Pulmonary artery endothelial cell (primary cell): ENCODE measurements around the gene CBL. TPM values are rescaled to one million over a fixed set of nuclear protein-coding genes. Genes with fewer than 3 reads are reported as not detected.

Experiments
- DNase-seq: peaks from one replicate; pipeline ENCODE4 v3.0.0-alpha.2; 2011; ENCODE audit warnings: low read depth, low spot score
- total RNA-seq: library from RNA; depleted of rRNA; stranded (reverse); fragments of >200 nt; gene quantifications from 2 replicates; pipeline ENCODE4 v1.2.3, GENCODE V29; 2014

CBL gene
- total RNA-seq, 1 donor from 2014 or later: 11.9 TPM

DNA sequence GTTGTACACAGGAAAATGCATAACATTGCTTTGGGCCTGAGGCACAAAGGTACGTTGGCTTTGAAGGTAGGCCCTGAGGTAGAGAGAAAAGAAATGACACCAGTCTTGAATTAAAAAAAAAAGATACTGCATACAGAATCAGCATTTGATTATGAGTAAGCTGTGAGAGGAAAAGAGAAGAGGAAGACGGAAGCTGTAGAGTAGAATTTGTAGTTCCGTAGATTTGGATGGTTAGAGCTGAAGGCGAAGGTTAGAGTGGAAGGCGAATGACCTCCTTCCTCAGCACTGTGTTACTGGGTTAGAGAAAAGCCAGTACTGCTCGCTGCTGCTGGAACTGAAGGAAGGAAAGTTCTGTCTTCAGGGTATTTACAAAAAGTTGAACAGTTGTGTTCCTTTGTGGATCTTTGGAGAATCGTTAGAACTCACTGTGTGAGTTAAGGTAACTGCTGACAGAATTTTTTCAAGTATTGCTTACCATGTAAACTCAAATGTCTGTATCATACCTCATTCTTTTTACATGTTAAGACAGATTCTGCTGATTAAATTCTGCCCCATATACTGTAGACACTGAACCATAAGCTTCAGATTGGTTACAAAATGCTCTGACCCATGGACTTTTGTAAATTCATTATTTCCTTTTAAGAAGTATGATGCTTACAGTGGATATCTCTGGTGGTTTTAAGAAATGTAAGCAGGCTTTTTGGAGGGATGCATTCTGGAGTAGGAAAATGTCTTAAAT is 60.5 kb downstream of the CBL start:
- DNase-seq: no peak

DNA sequence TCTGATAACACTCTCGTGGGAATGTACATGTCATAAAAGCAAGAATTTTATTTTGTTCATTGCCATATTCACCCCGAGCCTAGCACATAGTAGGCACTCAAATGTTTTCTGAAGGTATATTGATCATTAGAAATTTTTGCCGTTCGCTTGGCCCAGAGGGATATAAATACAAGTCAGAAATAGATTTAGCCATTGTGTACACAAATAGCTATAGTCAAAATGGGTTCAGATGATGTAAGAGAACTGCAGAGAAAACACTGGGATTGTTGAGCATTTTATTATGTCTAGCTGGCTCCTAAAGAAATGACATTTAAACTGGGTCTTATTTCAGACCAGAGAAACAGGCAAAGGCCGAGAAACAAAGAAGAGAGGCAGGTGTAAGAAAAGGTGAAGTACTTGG is 61.5 kb downstream of the CBL start:
- DNase-seq: no peak

DNA sequence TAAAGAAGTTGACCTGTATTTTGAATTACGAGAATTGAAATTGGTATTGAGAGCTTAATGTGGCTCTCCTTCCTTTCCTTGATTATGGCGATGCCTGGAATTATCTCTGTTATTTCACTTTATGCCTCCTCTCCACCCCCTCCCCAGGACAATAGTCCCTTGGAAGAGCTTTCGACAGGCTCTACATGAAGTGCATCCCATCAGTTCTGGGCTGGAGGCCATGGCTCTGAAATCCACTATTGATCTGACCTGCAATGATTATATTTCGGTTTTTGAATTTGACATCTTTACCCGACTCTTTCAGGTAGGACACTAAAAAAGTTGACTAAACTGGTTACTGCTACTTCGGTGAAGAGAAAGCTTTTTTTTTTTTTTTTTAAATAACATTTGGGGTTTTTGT is 67.6 kb downstream of the CBL start:
- no peak for DNase-seq

DNA sequence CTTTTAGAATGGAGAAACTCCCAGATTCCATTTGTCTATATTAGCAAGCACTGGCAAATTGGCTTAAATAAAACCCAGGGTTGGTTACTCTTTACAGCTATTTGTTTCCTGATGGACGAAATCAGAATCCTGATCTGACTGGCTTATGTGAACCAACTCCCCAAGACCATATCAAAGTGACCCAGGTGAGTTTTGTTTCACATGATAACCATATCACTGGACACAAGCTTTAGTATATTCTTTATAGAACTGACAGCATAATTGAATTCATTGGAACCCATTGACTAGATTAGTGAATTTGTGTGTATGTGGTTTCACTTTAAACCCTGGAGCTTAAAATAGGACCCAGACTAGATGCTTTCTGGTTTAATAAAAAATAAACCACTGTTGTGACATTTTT is 71.5 kb downstream of the CBL start:
- no peak for DNase-seq

DNA sequence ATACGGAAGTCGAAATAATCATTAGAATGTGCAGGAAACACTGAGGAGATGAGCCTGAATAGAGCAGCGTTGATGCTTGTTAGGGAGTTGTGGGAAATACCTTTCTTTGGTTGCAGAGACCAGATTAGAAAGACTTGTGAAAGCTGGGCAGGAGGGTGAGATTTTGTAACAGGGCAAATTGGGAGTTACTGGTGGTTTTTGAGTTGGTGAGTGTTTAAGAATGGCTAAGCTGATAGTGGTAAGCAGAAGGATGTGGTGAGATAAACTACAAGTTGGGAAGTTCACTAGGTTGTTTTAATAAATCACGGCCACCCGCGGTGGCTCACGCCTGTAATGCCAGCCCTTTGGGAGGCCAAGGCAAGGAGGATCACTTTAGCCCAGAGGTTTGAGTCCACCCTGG is 76.4 kb downstream of the CBL start:
- DNase-seq: no peak

DNA sequence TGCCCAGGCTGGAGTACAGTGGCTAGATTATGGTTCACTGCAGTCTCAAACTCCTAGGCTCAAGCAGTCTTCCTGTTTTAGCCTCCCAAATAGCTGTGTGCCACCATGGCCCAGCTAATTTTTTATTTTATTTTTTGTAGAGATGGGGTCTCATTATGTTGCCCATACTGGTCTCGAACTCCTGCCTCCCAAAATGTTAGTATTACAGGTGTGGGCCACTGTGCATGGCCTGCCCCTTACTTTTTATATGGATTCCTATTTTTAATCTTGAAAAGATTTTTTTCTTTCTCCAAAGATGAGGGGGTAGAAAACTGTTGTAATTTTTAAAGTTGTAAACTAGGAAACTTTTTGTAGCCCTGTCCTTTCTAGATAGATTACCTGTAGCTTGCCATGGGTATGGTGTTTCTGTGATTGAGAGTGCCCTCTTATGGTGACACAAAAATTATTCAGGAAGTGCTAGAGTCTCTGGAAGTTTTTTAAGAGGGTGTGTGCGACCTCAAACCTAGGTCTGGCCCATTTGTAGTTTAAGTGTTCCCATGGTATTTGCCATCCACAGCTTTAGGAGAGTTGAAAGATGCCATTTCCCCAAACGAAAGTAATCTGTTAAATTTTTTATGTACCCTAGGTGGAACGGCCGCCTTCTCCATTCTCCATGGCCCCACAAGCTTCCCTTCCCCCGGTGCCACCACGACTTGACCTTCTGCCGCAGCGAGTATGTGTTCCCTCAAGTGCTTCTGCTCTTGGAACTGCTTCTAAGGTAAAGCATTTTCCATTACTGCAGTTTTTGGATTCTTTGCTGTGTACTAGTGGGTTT is 78.4 kb downstream of the CBL start:
- no peak for DNase-seq

DNA sequence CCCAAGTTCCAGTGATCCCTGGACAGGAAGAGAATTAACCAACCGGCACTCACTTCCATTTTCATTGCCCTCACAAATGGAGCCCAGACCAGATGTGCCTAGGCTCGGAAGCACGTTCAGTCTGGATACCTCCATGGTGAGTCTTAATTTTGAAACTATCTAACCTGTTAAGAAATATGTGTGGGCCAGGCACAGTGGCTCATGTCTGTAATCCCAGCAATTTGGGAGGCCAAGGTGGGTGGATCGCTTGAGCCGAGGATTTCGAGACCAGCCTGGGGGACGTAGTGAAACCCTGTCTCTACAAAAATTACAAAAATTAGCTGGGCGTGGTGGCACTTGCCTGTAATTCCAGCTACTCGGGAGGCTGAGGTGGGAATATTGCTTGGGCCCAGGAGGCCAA is 79.3 kb downstream of the CBL start:
- DNase-seq: no peak

DNA sequence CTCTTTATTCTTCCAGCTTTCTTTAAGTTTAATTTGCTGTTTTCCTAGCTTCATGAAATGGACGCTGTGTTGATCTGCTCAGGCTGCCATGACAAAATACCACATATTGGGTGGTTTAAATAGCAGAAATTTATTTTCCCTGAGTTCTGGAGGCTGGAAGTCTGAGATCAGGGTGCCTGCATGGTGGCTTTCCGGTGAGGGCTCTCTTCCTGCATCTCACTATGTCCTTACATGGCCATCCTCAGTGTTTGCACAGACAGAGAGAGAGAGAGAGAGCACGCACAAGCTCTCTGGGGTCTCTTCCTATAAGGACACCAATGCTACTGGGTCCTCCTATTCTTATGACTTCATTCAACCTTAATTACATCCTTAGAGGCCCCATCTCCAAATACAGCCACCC is 82.1 kb downstream of the CBL start:
- DNase-seq: no peak

DNA sequence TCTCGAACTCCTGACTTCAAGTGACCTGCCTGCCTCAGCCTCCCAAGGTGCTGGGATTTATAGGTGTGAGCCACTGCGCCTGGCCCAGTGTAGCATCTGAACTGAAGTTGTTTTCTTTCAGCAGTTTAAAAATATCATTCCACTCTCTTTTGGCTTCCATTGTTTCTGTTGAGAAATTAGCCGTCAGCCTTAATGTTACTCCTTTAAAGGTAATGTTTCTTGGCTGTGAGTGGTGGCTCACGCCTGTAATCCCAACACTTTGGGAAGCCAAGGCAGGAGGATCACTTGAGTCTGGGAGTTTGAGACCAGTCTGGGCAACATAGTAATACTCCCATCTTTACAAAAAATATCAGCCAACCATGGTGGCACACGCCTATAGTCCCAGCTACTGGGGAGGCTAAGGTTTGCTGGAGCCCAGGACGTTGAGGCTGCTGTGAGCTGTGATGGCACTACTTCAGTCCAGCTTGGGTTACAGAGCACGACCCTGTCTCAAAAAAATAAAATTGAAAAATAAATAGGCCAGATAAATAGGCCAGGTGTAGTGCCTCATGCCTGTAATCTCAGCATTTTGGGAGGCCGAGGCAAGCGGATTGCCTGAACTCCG is 84.9 kb downstream of the CBL start:
- no peak for DNase-seq

DNA sequence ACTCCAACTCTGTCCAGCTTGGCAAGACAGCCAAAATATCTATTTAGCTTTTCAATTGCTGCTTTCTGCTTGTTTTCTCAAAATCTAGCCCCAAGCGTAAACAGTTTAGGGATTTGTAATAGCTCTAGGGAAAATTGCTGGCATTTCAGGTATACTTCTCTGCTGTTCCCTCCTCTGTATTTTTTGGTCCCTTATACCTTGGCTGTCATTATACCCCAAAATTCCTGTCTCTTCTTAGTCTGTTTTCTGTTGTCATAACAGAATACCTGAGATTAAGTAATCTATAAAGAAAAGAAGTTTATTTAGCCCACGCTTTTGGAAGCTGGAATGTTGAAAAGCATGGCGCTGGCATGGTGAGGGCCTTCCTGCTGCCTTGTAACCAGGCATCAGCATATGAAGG is 87.3 kb downstream of the CBL start:
- DNase-seq: no peak

DNA sequence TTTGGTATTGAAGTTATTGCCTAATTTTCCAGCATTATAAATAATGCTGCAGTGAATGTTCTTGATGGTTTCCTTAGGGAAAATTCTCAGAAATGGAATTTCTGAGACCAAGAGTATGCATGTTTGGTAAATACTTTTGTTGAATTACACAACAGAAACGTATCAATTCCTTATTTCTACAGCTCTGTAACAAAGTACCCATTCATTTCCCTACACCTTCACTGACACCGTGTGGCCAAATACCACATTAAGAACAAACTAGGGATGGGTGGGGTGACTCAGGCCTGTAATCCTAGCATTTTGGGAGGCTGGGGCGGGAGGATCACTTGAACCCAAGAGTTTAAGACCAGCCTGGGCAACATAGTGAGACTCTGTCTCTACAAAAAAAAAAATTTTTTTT is 89.0 kb downstream of the CBL start:
- DNase-seq: no peak

DNA sequence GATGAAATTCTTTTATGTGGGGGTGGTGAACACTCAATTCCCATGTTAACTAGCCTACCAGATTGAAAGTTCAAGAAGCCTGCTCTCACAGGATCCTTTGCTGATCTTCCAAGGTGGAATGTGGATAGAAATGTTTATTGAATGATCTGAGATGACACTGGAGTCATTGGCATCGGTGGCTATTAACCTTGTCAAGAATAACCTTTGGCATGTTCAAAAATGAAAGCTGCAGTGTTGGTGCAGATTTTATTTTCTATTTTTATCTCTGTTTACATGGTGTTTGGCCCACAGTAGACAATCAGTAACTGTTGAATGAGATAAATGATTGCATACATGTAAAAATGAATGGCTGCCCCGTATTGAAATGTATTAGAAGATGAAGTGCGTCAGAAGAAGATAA is 91.8 kb downstream of the CBL start:
- no peak for DNase-seq

DNA sequence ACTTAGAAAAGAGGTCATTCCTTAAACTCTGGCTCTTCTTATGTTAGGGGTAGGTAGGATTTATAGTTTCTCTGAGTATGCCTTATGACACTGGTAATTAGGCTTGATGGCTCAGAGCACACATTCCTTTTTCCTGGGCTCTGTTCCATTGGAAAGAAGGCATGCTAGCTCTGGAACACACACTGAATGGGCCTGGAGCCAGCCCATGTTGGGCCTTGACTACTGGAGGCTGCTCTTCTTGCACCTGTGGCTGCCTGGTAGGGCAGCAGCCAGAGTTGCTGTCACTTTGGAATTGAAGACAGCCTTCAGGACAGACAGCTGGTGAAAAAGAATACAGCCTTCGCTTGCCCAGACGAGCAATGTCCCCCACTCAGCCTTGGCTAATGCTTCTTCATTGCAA is 92.6 kb downstream of the CBL start:
- DNase-seq: no peak

DNA sequence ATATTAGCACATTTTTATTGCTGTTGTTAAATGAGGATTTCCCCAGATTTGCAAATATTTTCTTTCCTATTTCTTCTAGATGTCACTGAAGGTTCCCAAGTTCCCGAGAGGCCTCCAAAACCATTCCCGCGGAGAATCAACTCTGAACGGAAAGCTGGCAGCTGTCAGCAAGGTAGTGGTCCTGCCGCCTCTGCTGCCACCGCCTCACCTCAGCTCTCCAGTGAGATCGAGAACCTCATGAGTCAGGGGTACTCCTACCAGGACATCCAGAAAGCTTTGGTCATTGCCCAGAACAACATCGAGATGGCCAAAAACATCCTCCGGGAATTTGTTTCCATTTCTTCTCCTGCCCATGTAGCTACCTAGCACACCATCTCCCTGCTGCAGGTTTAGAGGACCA is 93.3 kb downstream of the CBL start:
- no peak for DNase-seq

DNA sequence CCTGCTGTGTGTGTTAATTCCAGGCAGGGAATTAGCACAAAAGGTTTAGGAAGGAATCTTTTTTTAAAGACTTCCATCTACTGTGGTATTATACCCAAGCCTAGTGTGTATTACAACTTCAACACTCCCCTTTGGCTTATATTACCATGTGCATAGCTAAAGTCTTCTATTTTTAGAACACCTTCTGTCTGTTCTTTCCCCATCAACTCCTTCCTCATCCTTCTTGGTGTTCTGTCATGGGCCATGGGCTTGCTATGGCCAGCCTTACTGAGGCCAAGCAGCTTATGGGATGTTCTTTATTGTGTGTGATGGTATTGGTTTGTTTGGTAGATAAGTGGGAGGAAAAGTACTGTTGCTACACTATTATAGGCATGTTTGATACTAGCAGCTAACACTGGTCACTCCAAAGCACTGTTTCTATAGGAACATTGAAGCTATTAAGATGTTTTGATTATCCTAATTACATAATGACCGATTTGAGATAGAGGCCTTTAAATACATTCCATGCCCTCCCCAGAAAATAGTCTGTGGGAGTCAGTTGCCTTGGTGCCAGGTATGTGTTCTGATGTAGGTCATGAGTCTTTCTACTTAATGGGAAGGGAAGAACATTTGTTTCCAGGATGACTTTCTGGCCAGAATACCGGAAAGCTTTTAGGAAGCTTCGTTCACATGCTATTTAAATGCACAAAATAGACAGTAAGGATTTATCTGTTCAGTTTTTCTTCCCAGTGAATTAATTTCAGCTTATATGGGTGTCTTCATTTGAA is 94.2 kb downstream of the CBL start:
- no peak for DNase-seq

DNA sequence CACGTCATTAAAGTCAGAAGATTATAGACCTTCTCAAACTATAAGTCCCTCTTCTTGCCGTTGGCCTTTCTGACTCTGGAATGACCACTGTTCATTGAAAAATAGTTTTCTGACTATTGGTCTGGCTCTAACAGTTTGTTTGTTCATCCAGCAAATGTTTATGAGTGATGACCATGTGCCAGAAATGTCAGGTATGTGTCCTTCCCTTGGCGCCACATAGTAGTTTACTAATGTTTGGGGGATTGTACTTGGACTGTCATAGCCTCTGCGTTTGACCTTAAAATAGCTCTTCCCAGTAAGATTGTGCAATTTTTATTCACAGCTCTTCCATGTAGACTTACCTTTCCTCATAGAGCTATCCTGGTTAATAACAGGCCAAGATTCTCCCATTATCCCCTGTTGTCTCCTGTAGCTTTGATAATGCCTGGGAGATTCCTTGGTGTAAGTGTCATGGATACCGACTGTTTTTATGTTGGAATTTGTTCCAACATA is 97.1 kb downstream of the CBL start:
- DNase-seq: no peak

DNA sequence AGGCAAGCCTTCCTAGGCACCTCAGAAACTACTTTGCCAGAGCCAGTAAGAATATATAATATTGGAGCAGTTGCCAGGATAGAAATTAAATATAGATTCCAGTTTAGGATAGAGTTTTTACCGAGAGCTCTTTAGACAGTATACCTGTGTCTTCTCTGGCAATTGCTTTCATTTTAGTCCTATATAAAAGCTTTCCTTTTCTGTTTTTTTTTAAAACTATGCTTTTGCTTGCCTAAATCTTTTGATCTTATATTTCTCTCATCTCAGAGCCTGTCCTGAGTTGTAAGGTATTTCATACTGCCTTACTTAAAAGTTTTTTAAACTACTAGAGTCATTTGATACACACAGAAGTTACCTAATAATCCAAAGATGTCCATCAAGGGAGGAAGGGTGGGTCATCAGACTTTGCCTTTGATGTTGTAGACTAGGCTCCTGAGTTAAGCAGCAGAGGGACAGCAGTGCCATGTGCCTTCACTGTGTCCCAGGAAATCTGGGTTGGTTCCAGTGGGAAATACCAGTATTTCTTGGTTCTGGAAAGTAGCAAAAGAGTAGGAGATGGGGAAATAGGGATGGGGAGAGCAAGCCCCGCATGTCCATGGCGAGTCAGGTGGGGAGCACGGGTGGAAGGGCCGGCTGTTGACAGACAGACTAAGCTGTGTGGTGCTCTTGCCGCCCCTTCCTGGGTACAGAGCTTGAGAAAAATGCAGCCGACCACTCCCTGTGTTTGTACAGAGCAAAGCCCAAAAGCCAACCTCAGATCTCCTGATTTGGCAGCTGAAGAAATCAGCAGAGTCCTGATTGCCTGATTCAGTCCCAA is 99.6 kb downstream of the CBL start:
- no peak for DNase-seq

DNA sequence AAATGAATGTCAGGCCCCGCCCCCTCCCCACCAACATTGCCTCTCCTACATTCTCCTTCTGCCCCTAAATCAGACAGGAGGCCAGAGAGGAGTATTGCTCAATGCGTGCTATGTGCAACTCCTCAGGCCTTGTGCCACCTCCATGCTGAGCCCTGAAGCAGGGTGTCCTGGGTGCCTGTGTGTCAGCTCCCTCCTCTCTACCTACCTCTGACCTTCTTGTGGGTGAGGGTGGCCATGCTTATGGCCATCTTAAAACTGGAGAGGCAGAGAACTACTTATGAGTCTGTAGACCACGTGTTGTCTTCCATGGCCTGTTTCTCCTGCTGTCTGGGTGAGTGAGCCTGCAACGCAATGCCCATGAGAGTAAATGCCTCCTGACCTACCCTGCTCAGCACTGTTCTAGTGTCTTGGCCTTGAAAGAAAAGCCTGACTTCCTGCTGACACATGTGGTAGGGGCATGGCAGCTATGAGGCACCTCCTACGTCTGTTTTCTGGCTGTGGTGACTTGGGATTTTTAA is 100.3 kb downstream of the CBL start:
- DNase-seq: no peak

DNA sequence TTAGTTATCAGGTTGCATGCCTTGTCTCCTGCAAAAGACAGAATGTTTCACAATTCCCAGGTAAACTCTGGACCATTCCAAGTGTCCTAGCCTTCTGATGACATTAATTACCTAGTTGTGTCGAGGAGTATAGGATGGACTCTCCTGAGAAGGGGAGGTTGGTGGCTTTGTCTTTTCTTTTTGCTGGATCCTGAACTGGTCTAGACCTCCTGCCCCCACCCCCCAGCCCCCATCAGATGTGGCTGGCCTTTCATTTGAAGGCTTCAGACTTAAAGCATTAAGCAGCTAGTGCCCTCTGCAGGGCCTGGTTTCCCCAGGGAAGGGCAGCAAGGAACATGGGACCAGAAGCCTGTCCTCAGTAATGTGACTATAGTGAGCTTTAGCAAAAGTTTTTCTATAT is 101.1 kb downstream of the CBL start:
- DNase-seq: no peak

DNA sequence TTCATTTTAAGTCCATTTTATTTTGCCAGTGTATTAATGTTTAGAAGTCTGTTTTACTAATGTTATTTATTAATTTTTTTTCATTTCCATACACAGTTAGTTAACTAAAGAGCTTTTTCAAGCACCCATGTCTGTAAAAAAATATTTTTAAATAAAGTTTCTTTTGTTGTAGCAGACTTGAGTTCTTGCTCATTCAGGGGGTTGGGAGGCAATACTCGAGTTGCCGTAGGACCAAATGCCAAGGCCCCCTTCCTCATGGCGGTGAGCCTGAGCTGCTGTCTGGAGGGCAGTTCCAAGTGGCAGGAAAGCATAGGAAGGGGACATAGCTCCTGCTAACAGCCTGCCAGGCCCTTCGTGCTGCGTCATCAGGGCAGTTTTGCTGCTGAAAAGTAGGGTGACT is 101.8 kb downstream of the CBL start:
- no peak for DNase-seq

DNA sequence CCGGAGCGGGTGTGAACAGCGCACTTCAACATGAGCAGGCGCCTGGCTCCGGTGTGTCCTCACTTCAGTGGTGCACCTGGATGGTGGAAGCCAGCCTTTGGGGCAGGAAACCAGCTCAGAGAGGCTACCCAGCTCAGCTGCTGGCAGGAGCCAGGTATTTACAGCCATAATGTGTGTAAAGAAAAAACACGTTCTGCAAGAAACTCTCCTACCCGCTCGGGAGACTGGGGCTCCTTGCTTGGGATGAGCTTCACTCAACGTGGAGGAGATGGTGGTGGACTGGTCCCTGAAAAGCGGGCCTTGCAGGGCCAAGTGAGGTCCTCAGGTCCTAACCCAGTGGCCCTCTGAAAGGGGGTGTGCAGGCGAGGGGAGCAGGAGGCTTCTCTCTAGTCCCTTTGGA is 103.3 kb downstream of the CBL start:
- DNase-seq: no peak
